SK-N-SH (cell line): ENCODE measurements around the gene TAF11L3. TPM values are rescaled to one million over a fixed set of nuclear protein-coding genes. Genes with fewer than 3 reads are reported as not detected.
"Not testable (repeated sequence)": the region's sequence is repeated elsewhere in the genome, so short reads cannot be mapped to it uniquely, and the experiment has no call there.

Experiments
- CTCF ChIA-PET: fragments of 300-600, 350-600 bp; formaldehyde crosslinking; extraction: SDS; loops from one replicate; lab custom pipeline; 2021; lab: Yijun Ruan, JAX
- POLR2A ChIA-PET: fragments of 350-600 bp; sonication (Branson Sonifier 250); formaldehyde crosslinking; extraction: SDS; loops from one replicate; lab custom pipeline; 2020; ENCODE audit warnings: antibody characterized with exemption, inconsistent platforms; lab: Yijun Ruan, JAX
- DNase-seq: peaks from one replicate; pipeline ENCODE4 v3.0.0; 2012
- H2AFZ ChIP-seq: fragments of 200-600 bp; sonication (generic); 2 replicates; pipeline ENCODE4 v1.8.1; 2016; ENCODE audit warnings: antibody characterized with exemption, mild to moderate bottlenecking, low read depth
- H3F3A ChIP-seq: fragments of 200-600 bp; sonication (generic); replicated peaks from 2 replicates; pipeline ENCODE3; 2016; ENCODE audit warnings: antibody characterized with exemption, mild to moderate bottlenecking; ENCODE audit not compliant: insufficient read depth
- H3K27ac ChIP-seq, 2 experiments: fragments of 200-500 bp in 1 of 2; fragments of 200-600 bp in 1 of 2; sonication (Bioruptor generic) in 1 of 2; sonication (generic), shearing (Covaris generic) in 1 of 2; 2 replicates each; pipeline versions ENCODE4 v1.5.1 to v1.6.1; 2014 to 2016; ENCODE audit warnings: low read depth in 2 of 2, inconsistent platforms in 1 of 2, low read length in 1 of 2, mild to moderate bottlenecking in 1 of 2, mixed read lengths in 1 of 2
- H3K27me3 ChIP-seq: fragments of 200-600 bp; sonication (generic), shearing (Covaris generic); 2 replicates; pipeline ENCODE4 v1.6.1; 2016; ENCODE audit warnings: mixed run types; ENCODE audit not compliant: insufficient read depth
- H3K36me3 ChIP-seq, 2 experiments: fragments of 200-500 bp in 1 of 2; fragments of 200-600 bp in 1 of 2; sonication (Bioruptor generic) in 1 of 2; sonication (generic) in 1 of 2; replicated peaks in 1 of 2; 2 replicates each; pipeline versions ENCODE3 to v1.5.1; 2014 to 2016; ENCODE audit warnings: low read length in 1 of 2, mild to moderate bottlenecking in 1 of 2; ENCODE audit not compliant: insufficient read depth in 2 of 2, control insufficient read depth in 1 of 2
- H3K4me1 ChIP-seq, 2 experiments: fragments of 200-500 bp in 1 of 2; fragments of 200-600 bp in 1 of 2; sonication (Bioruptor generic) in 1 of 2; sonication (generic), shearing (Covaris generic) in 1 of 2; 2 replicates each; pipeline versions ENCODE4 v1.5.1 to v1.6.1; 2014 to 2016; ENCODE audit warnings: low read depth in 1 of 2, low read length in 1 of 2, mixed run types in 1 of 2; ENCODE audit not compliant: insufficient read depth in 2 of 2, control insufficient read depth in 1 of 2
- H3K4me2 ChIP-seq: fragments of 200-600 bp; sonication (generic), shearing (Covaris generic); 2 replicates; pipeline ENCODE4 v1.6.1; 2017; ENCODE audit warnings: mixed run types
- H3K4me3 ChIP-seq, 2 experiments: fragments of 200-500 bp in 1 of 2; fragments of 200-600 bp in 1 of 2; sonication (Bioruptor generic) in 1 of 2; sonication (generic), shearing (Covaris generic) in 1 of 2; 2 replicates each; pipeline versions ENCODE4 v1.5.1 to v1.8.1; 2014 to 2016; ENCODE audit warnings: low read depth in 2 of 2, inconsistent platforms in 1 of 2, low read length in 1 of 2, mild to moderate bottlenecking in 1 of 2, mixed read lengths in 1 of 2, moderate library complexity in 1 of 2
- H3K79me2 ChIP-seq: fragments of 200-600 bp; sonication (generic); 2 replicates; pipeline ENCODE4 v1.8.1; 2017; ENCODE audit warnings: mild to moderate bottlenecking; ENCODE audit not compliant: insufficient read depth
- H3K9ac ChIP-seq: fragments of 200-600 bp; sonication (generic); 2 replicates; pipeline ENCODE4 v1.6.1; 2017; ENCODE audit warnings: mixed run types
- H3K9me2 ChIP-seq: fragments of 200-600 bp; sonication (generic); 2 replicates; pipeline ENCODE4 v1.6.1; 2017; ENCODE audit warnings: mixed run types
- H3K9me3 ChIP-seq: fragments of 200-600 bp; sonication (generic); 2 replicates; pipeline ENCODE4 v1.6.1; 2017; ENCODE audit warnings: mixed run types, mild to moderate bottlenecking, moderate library complexity
- H4K20me1 ChIP-seq: fragments of 200-600 bp; sonication (generic); 2 replicates; pipeline ENCODE4 v1.6.1; 2017; ENCODE audit warnings: mild to moderate bottlenecking, mixed run types; ENCODE audit not compliant: insufficient read depth
- CHD2 ChIP-seq: fragments of 150-350 bp; IDR thresholded peaks from 2 replicates; pipeline ENCODE4 v1.6.1; 2018; ENCODE audit warnings: low read length; ENCODE audit not compliant: partially characterized antibody
- ELF1 ChIP-seq: IDR thresholded peaks from 2 replicates; pipeline ENCODE4 v1.4.0; 2012
- EP300 ChIP-seq, 2 experiments: IDR thresholded peaks; 2 replicates each; pipeline versions ENCODE4 v1.4.0 to v1.6.1; 2012; ENCODE audit warnings: borderline replicate concordance in 1 of 2, low read depth in 1 of 2, low read length in 1 of 2
- EZH2phosphoT487 ChIP-seq: fragments of 200-600 bp; sonication (generic); IDR thresholded peaks from 2 replicates; pipeline ENCODE4 v1.6.1; 2017; ENCODE audit warnings: low read depth, mixed run types, mild to moderate bottlenecking, antibody characterized with exemption, moderate library complexity, borderline replicate concordance
- FOXJ3 ChIP-seq: sonication (generic); formaldehyde crosslinking; IDR thresholded peaks from 2 replicates; pipeline ENCODE4 v1.5.1; 2020; ENCODE audit warnings: mild to moderate bottlenecking, missing genetic modification reagents
- GABPA ChIP-seq: IDR thresholded peaks from 2 replicates; pipeline ENCODE4 v1.4.0; 2012; ENCODE audit warnings: low read depth, mild to moderate bottlenecking
- GATA2 ChIP-seq: sonication (generic); formaldehyde crosslinking; IDR thresholded peaks from 2 replicates; pipeline ENCODE4 v1.5.0; 2020; ENCODE audit warnings: mild to moderate bottlenecking, missing genetic modification reagents
- JUND ChIP-seq: IDR thresholded peaks from 2 replicates; pipeline ENCODE4 v1.4.0; 2012
- NRF1 ChIP-seq: IDR thresholded peaks from 2 replicates; pipeline ENCODE4 v1.6.1; 2012; ENCODE audit warnings: low read depth, mild to moderate bottlenecking, low read length
- PBX3 ChIP-seq: IDR thresholded peaks from 2 replicates; pipeline ENCODE4; 2012
- RCOR1 ChIP-seq: fragments of 150-350 bp; IDR thresholded peaks from 2 replicates; pipeline ENCODE4 v1.6.1; 2017; ENCODE audit warnings: antibody characterized with exemption, low read length
- RXRA ChIP-seq: IDR thresholded peaks from 2 replicates; pipeline ENCODE4 v1.4.0; 2012; ENCODE audit warnings: low read depth, mild to moderate bottlenecking, borderline replicate concordance
- SMC3 ChIP-seq: IDR thresholded peaks from 2 replicates; pipeline ENCODE4 v1.6.1; 2012; ENCODE audit warnings: low read depth, low read length, improper control_type of control experiment
- TCF12 ChIP-seq: IDR thresholded peaks from 2 replicates; pipeline ENCODE4 v1.4.0; 2012
- USF2 ChIP-seq: fragments of 150-350 bp; IDR thresholded peaks from 2 replicates; pipeline ENCODE4 v1.6.1; 2017; ENCODE audit warnings: antibody characterized with exemption, low read length, low read depth, borderline replicate concordance
- WGBS: methylation state at CpG from one replicate; pipeline ENCODE4 v1.1.6; 2017; ENCODE audit warnings: low lambda C conversion rate; 5-methylcytosine and 5-hydroxymethylcytosine counted together
- polyA plus RNA-seq, 3 experiments: library from polyadenylated mRNA; depleted of rRNA; stranded (reverse); fragments of >200 nt; gene quantifications; 2 replicates each; pipeline ENCODE4 v1.2.3, GENCODE V29; 2012
- TF ChIP-seq, protein P1 (sequence below): fragments of 200-600 bp; sonication (generic); IDR thresholded peaks from 2 replicates; pipeline ENCODE4 v1.6.1; 2017; ENCODE audit warnings: antibody characterized with exemption, mild to moderate bottlenecking, moderate library complexity

The TAF11L3 gene
- polyA plus RNA-seq, 1 of the 3 experiments (the other 2 are of a cell fraction), result not detected

- Histone ChIP-seq H3K9me2 (no peaks in the 10 kb centered on the region), H3F3A (no peaks in the 10 kb centered on the region), H2AFZ (no peak overlapping the region), H3K9ac (no peak overlapping the region), H3K27me3 (no peaks in the 10 kb centered on the region), H3K4me2 (no peak overlapping the region), H3K27ac (no peak overlapping the region), H3K9me3 (no peaks in the 10 kb centered on the region), H3K4me3 (no peak overlapping the region), H3K36me3 (no peaks in the 10 kb centered on the region), H3K4me1 (peaks cover 0 to 3% of the 10 kb centered on the region in 2 experiments; a peak in 2 of 4 replicates), H3K79me2 (no peaks in the 10 kb centered on the region), H4K20me1 (no peaks in the 10 kb centered on the region)
- ChIA-PET POLR2A (no interaction called here), CTCF (no interaction called here)
- TF ChIP-seq EZH2phosphoT487, result no peak
- no peak for TF ChIP-seq RXRA
- no peak for TF ChIP-seq TCF12
- TF ChIP-seq GATA2 (CRISPR knock-in tag), result no peak
- TF ChIP-seq ELF1, result no peak
- TF ChIP-seq GABPA, result no peak
- no peak for TF ChIP-seq USF2
- no peak for TF ChIP-seq RCOR1
- no peak for TF ChIP-seq CHD2
- TF ChIP-seq, protein P1, sequence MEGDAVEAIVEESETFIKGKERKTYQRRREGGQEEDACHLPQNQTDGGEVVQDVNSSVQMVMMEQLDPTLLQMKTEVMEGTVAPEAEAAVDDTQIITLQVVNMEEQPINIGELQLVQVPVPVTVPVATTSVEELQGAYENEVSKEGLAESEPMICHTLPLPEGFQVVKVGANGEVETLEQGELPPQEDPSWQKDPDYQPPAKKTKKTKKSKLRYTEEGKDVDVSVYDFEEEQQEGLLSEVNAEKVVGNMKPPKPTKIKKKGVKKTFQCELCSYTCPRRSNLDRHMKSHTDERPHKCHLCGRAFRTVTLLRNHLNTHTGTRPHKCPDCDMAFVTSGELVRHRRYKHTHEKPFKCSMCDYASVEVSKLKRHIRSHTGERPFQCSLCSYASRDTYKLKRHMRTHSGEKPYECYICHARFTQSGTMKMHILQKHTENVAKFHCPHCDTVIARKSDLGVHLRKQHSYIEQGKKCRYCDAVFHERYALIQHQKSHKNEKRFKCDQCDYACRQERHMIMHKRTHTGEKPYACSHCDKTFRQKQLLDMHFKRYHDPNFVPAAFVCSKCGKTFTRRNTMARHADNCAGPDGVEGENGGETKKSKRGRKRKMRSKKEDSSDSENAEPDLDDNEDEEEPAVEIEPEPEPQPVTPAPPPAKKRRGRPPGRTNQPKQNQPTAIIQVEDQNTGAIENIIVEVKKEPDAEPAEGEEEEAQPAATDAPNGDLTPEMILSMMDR, result no peak
- TF ChIP-seq PBX3, result no peak
- TF ChIP-seq JUND, result no peak
- TF ChIP-seq NRF1, result no peak
- TF ChIP-seq SMC3, result no peak
- no peak for TF ChIP-seq FOXJ3 (CRISPR knock-in tag)
- no peak for TF ChIP-seq EP300 (IDR thresholded peaks at IDR 0.05; ENCODE audit: borderline replicate concordance in 1 of 2, low read depth in 1 of 2, low read length in 1 of 2)
- no peak for DNase-seq
- WGBS, result 71% methylated on average over 1 of the region's 1 CpG
Observed at GRCh38 chr5:17487174-17487512, 31.0 kb upstream of the TAF11L3 start.

GRCh38 chr5:17491257-17491656 lies 26.9 kb upstream of the TAF11L3 start:
- POLR2A ChIA-PET, H3K9ac ChIP-seq, H3K36me3 ChIP-seq, DNase-seq, H3K4me1 ChIP-seq, H3K9me3 ChIP-seq, H3K27me3 ChIP-seq, H3K4me2 ChIP-seq, H3K27ac ChIP-seq, H3K4me3 ChIP-seq, H2AFZ ChIP-seq, H3F3A ChIP-seq, H4K20me1 ChIP-seq, H3K79me2 ChIP-seq, H3K9me2 ChIP-seq: not testable (repeated sequence)
- CTCF ChIA-PET, result interaction anchor here (0.6 kb wide), 1 partner anchor 275 kb away, joined by 3 read pairs; no protein-coding TSS in a partner anchor
- WGBS, result 92% methylated on average over 8 of the region's 23 CpGs
